Spinal cord (tissue), 10 donors: ENCODE data around the gene LKAAEAR1. TPM values are rescaled to one million over a fixed set of nuclear protein-coding genes. Genes with fewer than 3 reads are reported as not detected.
A peak's percentile ranks its signal among the peaks of the same experiment; 100 is the strongest.
"Not testable (repeated sequence)": the region's sequence is repeated elsewhere in the genome, so short reads cannot be mapped to it uniquely, and the experiment has no call there.

Source experiments
- DNase-seq, 6 donors: peaks; one replicate each; pipeline versions ENCODE4 v3.0.0 to v3.0.0-alpha.2; 2013 to 2015; ENCODE audit warnings: low spot score in 6 of 6, low read depth in 4 of 6
- H3K27ac ChIP-seq: one replicate; pipeline ENCODE4 v1.5.1; 2013; ENCODE audit warnings: low read depth, low read length, control low read depth
- H3K27me3 ChIP-seq: one replicate; pipeline ENCODE4 v1.6.1; 2013; ENCODE audit warnings: low read length; ENCODE audit not compliant: control insufficient read depth, insufficient read depth
- H3K36me3 ChIP-seq: one replicate; pipeline ENCODE4 v1.6.1; 2013; ENCODE audit warnings: low read length; ENCODE audit not compliant: control insufficient read depth, insufficient read depth
- H3K4me1 ChIP-seq: one replicate; pipeline ENCODE4 v1.6.1; 2013; ENCODE audit warnings: low read length; ENCODE audit not compliant: control insufficient read depth, insufficient read depth
- H3K4me3 ChIP-seq: one replicate; pipeline ENCODE4 v1.5.1; 2013; ENCODE audit warnings: low read depth, low read length, control low read depth
- H3K9me3 ChIP-seq: one replicate; pipeline ENCODE4 v1.6.1; 2013; ENCODE audit warnings: low read length; ENCODE audit not compliant: control insufficient read depth, insufficient read depth
- WGBS: methylation state at CpG from one replicate; pipeline ENCODE4 v1.1.5; 2013; ENCODE audit warnings: missing lambda C conversion rate; ENCODE audit not compliant: insufficient coverage; 5-methylcytosine and 5-hydroxymethylcytosine counted together
- polyA plus RNA-seq, 2 donors: library from polyadenylated mRNA; unstranded; fragments of 120-200 nt; gene quantifications; one replicate each; pipeline ENCODE4 v1.2.1, GENCODE V29; 2013; ENCODE audit not compliant: insufficient read length in 2 of 2
- total RNA-seq, 2 donors: library from RNA; depleted of rRNA in 1 of 2; stranded (reverse); fragments of 120-200 nt in 1 of 2; fragments of >200 nt in 1 of 2; gene quantifications; one replicate each; pipeline versions ENCODE4 v1.2.3 to v1.2.4, GENCODE V29; 2013 to 2014
- donor health status: healthy.

LKAAEAR1 gene
- total and polyA plus RNA-seq, 4 donors, result 1.8 to 8.4 (median 4.9) TPM

- Histone ChIP-seq H3K4me1 (peaks cover 39% of the 10 kb centered on the region), H3K4me3 (no peak overlapping the region), H3K9me3 (no peaks in the 10 kb centered on the region), H3K27me3 (peaks cover 6% of the 10 kb centered on the region), H3K27ac (no peak overlapping the region), H3K36me3 (no peaks in the 10 kb centered on the region)
- WGBS, result 71% methylated on average over 5 of the region's 8 CpGs
- no peak for DNase-seq
Observed at GRCh38 chr20:64119301-64119680, 35.1 kb upstream of the LKAAEAR1 start.

- H3K4me1 ChIP-seq, result peaks cover 46% of the 10 kb centered on the region
- not testable (repeated sequence) for DNase-seq, H3K36me3 ChIP-seq, H3K4me3 ChIP-seq, H3K9me3 ChIP-seq, H3K27me3 ChIP-seq, H3K27ac ChIP-seq
- 17% methylated on average over 1 of the region's 6 CpGs for WGBS
Observed at GRCh38 chr20:64117432-64117777, 33.2 kb upstream of the LKAAEAR1 start.

GRCh38 chr20:64116541-64117431 is 32.6 kb upstream of the LKAAEAR1 start:
- peaks cover 52% of the 10 kb centered on the region for H3K4me1 ChIP-seq
- H3K27me3 ChIP-seq, result peaks cover 4% of the 10 kb centered on the region
- DNase-seq, result no peak
- H3K27ac ChIP-seq, result no peak overlapping the region
- no peaks in the 10 kb centered on the region for H3K36me3 ChIP-seq
- 82% methylated on average over 17 of the region's 17 CpGs for WGBS
- no peak overlapping the region for H3K4me3 ChIP-seq
- H3K9me3 ChIP-seq, result no peaks in the 10 kb centered on the region

- H3K27me3 ChIP-seq, result no peaks in the 10 kb centered on the region
- 77% methylated on average over 17 of the region's 21 CpGs for WGBS
Observed at GRCh38 chr20:64116016-64116415, 31.8 kb upstream of the LKAAEAR1 start.

GRCh38 chr20:64115171-64115911 is 31.1 kb upstream of the LKAAEAR1 start:
- no peak overlapping the region for H3K4me3 ChIP-seq
- H3K4me1 ChIP-seq, result peaks cover 54% of the 10 kb centered on the region
- no peak overlapping the region for H3K27ac ChIP-seq
- no peaks in the 10 kb centered on the region for H3K27me3 ChIP-seq
- H3K9me3 ChIP-seq, result no peaks in the 10 kb centered on the region
- peak in 2 of 6 donors; percentile 57 to 93 for DNase-seq
- 53% methylated on average over 6 of the region's 14 CpGs for WGBS
- no peaks in the 10 kb centered on the region for H3K36me3 ChIP-seq

More at GRCh38 chr20:64116016-64116415, 31.8 kb upstream of the LKAAEAR1 start:
- Histone ChIP-seq H3K27ac (no peak overlapping the region), H3K9me3 (no peaks in the 10 kb centered on the region), H3K4me3 (no peak overlapping the region), H3K36me3 (no peaks in the 10 kb centered on the region), H3K4me1 (peaks cover 56% of the 10 kb centered on the region)
- DNase-seq, result no peak

- Histone ChIP-seq H3K9me3 (no peaks in the 10 kb centered on the region), H3K27me3 (no peaks in the 10 kb centered on the region), H3K27ac (no peak overlapping the region), H3K4me1 (peaks cover 55% of the 10 kb centered on the region), H3K4me3 (no peak overlapping the region), H3K36me3 (no peaks in the 10 kb centered on the region)
- DNase-seq, result no peak
- 78% methylated on average over 14 of the region's 14 CpGs for WGBS
Observed at GRCh38 chr20:64114356-64114971, 30.3 kb upstream of the LKAAEAR1 start.

GRCh38 chr20:64113796-64114355 is 29.7 kb upstream of the LKAAEAR1 start:
- no peak for DNase-seq
- H3K36me3 ChIP-seq, result peaks cover 3% of the 10 kb centered on the region
- no peaks in the 10 kb centered on the region for H3K27me3 ChIP-seq
- no peak overlapping the region for H3K4me3 ChIP-seq
- WGBS, result 82% methylated on average over 10 of the region's 13 CpGs
- H3K4me1 ChIP-seq, result peaks cover 55% of the 10 kb centered on the region
- no peak overlapping the region for H3K27ac ChIP-seq
- H3K9me3 ChIP-seq, result no peaks in the 10 kb centered on the region

GRCh38 chr20:64113444-64113775 is 29.2 kb upstream of the LKAAEAR1 start:
- H3K9me3 ChIP-seq, result no peaks in the 10 kb centered on the region
- H3K27me3 ChIP-seq, result no peaks in the 10 kb centered on the region
- H3K36me3 ChIP-seq, result peaks cover 3% of the 10 kb centered on the region
- H3K27ac ChIP-seq, result no peak overlapping the region
- H3K4me1 ChIP-seq, result peaks cover 55% of the 10 kb centered on the region
- DNase-seq, result no peak
- no peak overlapping the region for H3K4me3 ChIP-seq
- 85% methylated on average over 5 of the region's 6 CpGs for WGBS

- WGBS, result 80% methylated on average over 18 of the region's 18 CpGs
- Histone ChIP-seq H3K4me3 (no peak overlapping the region), H3K27me3 (no peaks in the 10 kb centered on the region), H3K36me3 (peaks cover 3% of the 10 kb centered on the region), H3K9me3 (no peaks in the 10 kb centered on the region), H3K27ac (no peak overlapping the region), H3K4me1 (peaks cover 55% of the 10 kb centered on the region)
- DNase-seq, result no peak
Observed at GRCh38 chr20:64112691-64113443, 28.7 kb upstream of the LKAAEAR1 start.
